Right cardiac atrium (tissue), 5 donors: ENCODE data around the gene TAS2R50. TPM values are rescaled to one million over a fixed set of nuclear protein-coding genes. Genes with fewer than 3 reads are reported as not detected.
"Not testable (repeated sequence)": the region's sequence is repeated elsewhere in the genome, so short reads cannot be mapped to it uniquely, and the experiment has no call there.

Experiments used
- ATAC-seq, 2 donors: fragments of 200-7000 bp; cut with Tn5 transposase; one replicate each; pipeline versions ENCODE4 v1.8.0 to v1.9.1; 2020; ENCODE audit warnings: moderate library complexity in 2 of 2, mild to moderate bottlenecking in 1 of 2
- DNase-seq, 3 donors: peaks; one replicate each; pipeline ENCODE4 v3.0.0-alpha.2; 2020
- H3K27ac ChIP-seq: one replicate; pipeline ENCODE4 v1.5.1; 2013; ENCODE audit warnings: mild to moderate bottlenecking, low read length, control low read depth, moderate library complexity
- H3K27me3 ChIP-seq: one replicate; pipeline ENCODE4 v1.6.1; 2013; ENCODE audit not compliant: control insufficient read depth, insufficient read depth
- H3K4me1 ChIP-seq: one replicate; pipeline ENCODE4 v1.6.1; 2013; ENCODE audit warnings: low read length; ENCODE audit not compliant: control insufficient read depth, insufficient read depth
- H3K4me3 ChIP-seq: one replicate; pipeline ENCODE4 v1.5.1; 2013; ENCODE audit warnings: low read length, control low read depth
- H3K9me3 ChIP-seq: one replicate; pipeline ENCODE4 v1.6.1; 2013; ENCODE audit warnings: low read length; ENCODE audit not compliant: control insufficient read depth
- WGBS: extraction: QIAGEN DNeasy Blood & Tissue Kit; methylation state at CpG from one replicate; pipeline ENCODE4 v1.1.7; 2013; 5-methylcytosine and 5-hydroxymethylcytosine counted together
- intact Hi-C, 4 donors: fragments of 100-400 bp; cut with DNase I; formaldehyde crosslinking; loops; one replicate each; pipeline versions ENCODE4 v1.11.0 to v1.14.0; 2022 to 2023
- long read RNA-seq, 4 donors: library from polyadenylated mRNA; unstranded; transcript quantifications; one replicate each; pipeline ENCODE4 v2.0.0, GENCODE V29; 2020 to 2021
- polyA plus RNA-seq: library from polyadenylated mRNA; stranded (reverse); fragments of 200-250 nt; gene quantifications from one replicate; pipeline ENCODE4 v1.2.3, GENCODE V29; 2013
- total RNA-seq, 4 donors: library from RNA; stranded (reverse); fragmentation: NEBNext Ultra II Directional; extraction: Animal tissue kit (Norgen Biotek cat#: 25700); gene quantifications; one replicate each; pipeline ENCODE4 v1.2.1, GENCODE V29; 2021
- donor health status: healthy with polysubstance abuse.
- donor health status: DM: no; HTN: yes; CAD: no.
- donor health status: DM: no; HTN: no; CAD: no.
- donor health status: DM: no; HTN: yes; CAD: no; lungs with severe emphysema.
- donor health status: DM: yes; HTN: yes; CAD: no.

TAS2R50 gene, protein sequence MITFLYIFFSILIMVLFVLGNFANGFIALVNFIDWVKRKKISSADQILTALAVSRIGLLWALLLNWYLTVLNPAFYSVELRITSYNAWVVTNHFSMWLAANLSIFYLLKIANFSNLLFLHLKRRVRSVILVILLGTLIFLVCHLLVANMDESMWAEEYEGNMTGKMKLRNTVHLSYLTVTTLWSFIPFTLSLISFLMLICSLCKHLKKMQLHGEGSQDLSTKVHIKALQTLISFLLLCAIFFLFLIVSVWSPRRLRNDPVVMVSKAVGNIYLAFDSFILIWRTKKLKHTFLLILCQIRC
- total RNA-seq, result 1 to 10 TPM in 1 of 4 donors, under 1 TPM in 3; 0.56 to 1.1 (median 0.74) TPM
- 0.09 TPM for polyA plus RNA-seq
- long read RNA-seq, donor 1, result 0 reads
- long read RNA-seq, donor 2, result 0 reads
- long read RNA-seq, donor 3, result 0 reads
- long read RNA-seq, donor 4, result 0 reads

GRCh38 chr12:10986812-10987211 is at the start of gene TAS2R50:
Gene TAS2R50 (minus strand): TSS chr12:10986912. CDS start chr12:10986860, 52 bp downstream.
- Histone ChIP-seq H3K4me3 (no peak within 1 kb of the TSS), H3K27ac (no peak within 1 kb of the TSS), H3K4me1 (peaks cover 2% of the 10 kb centered on the region), H3K9me3 (no peaks in the 10 kb centered on the region), H3K27me3 (no peaks in the 10 kb centered on the region)
- WGBS, result 48% methylated on average over 2 of the region's 2 CpGs
- DNase-seq (no peak), ATAC-seq (no peak)
- intact Hi-C loops, result no loop called here

GRCh38 chr12:11033959-11034358 is 47.2 kb upstream of the TAS2R50 start:
- H3K27me3 ChIP-seq, DNase-seq, H3K9me3 ChIP-seq, H3K27ac ChIP-seq, intact Hi-C loops, H3K4me1 ChIP-seq, H3K4me3 ChIP-seq, ATAC-seq: not testable (repeated sequence)
- WGBS, result no CpG with 5 or more reads among the region's 3 CpGs

GRCh38 chr12:11031307-11031706 is 44.6 kb upstream of the TAS2R50 start, which contains the start of gene TAS2R31:
Gene TAS2R31 (minus strand): TSS chr12:11031407. CDS start chr12:11031335, 72 bp downstream.
- Histone ChIP-seq H3K27me3 (no peaks in the 10 kb centered on the region), H3K9me3 (no peaks in the 10 kb centered on the region), H3K27ac (no peak within 1 kb of the TSS), H3K4me1 (peaks cover 2% of the 10 kb centered on the region), H3K4me3 (no peak within 1 kb of the TSS)
- ATAC-seq, result no peak
- intact Hi-C loops, result no loop called here
- 97% methylated on average over 6 of the region's 6 CpGs for WGBS
- no peak for DNase-seq

- no peak overlapping the region for H3K27ac ChIP-seq
- 93% methylated on average over 6 of the region's 6 CpGs for WGBS
- H3K27me3 ChIP-seq, result no peaks in the 10 kb centered on the region
- ATAC-seq (no peak), DNase-seq (no peak)
- H3K4me1 ChIP-seq, result peaks cover 2% of the 10 kb centered on the region
- no peaks in the 10 kb centered on the region for H3K9me3 ChIP-seq
- intact Hi-C loops, result no loop called here
- no peak overlapping the region for H3K4me3 ChIP-seq
These were observed 39.4 kb upstream of the TAS2R50 start for GRCh38 chr12:11026118-11026517.

GRCh38 chr12:11023387-11023786 is 36.7 kb upstream of the TAS2R50 start:
- peaks cover 2% of the 10 kb centered on the region for H3K4me1 ChIP-seq
- no peak overlapping the region for H3K4me3 ChIP-seq
- H3K27ac ChIP-seq, result no peak overlapping the region
- intact Hi-C loops, result no loop called here
- no peaks in the 10 kb centered on the region for H3K27me3 ChIP-seq
- 87% methylated on average over 2 of the region's 2 CpGs for WGBS
- no peaks in the 10 kb centered on the region for H3K9me3 ChIP-seq
- no peak for DNase-seq
- ATAC-seq, result no peak

GRCh38 chr12:11022520-11022919 is 35.8 kb upstream of the TAS2R50 start, which contains the start of gene TAS2R19:
Gene TAS2R19 (minus strand): TSS chr12:11022620. CDS start chr12:11022571, 49 bp downstream.
- ATAC-seq (no peak), DNase-seq (no peak)
- H3K4me3 ChIP-seq, result no peak within 1 kb of the TSS
- intact Hi-C loops, result no loop called here
- H3K27me3 ChIP-seq, result no peaks in the 10 kb centered on the region
- no peaks in the 10 kb centered on the region for H3K9me3 ChIP-seq
- H3K4me1 ChIP-seq, result no peaks in the 10 kb centered on the region
- H3K27ac ChIP-seq, result no peak within 1 kb of the TSS
- 94% methylated on average over 1 of the region's 1 CpG for WGBS

DNA sequence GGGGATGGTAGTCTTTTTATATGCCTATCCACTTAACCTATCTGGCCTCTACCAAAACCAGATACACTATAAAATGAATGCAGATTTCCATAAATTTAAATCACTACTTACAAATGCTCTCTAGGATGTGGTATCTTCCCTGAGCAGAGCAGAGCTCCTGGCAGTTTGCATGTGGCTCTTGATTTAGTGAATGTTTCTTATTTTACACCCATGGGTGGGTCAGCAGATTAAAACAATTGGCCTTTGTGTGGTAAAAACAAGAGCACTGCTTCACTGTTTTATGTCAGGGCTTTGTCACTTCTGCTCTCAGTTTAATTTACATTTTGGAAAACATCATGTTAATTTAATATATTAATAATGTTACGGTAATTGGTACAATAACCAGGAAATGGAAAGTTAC is 30.2 kb upstream of the TAS2R50 start:
- H3K27ac ChIP-seq, result no peak overlapping the region
- H3K4me3 ChIP-seq, result no peak overlapping the region
- no peak for DNase-seq
- no peaks in the 10 kb centered on the region for H3K4me1 ChIP-seq
- no peak for ATAC-seq
- intact Hi-C loops, result loop anchor here in 2 of 4 donors (5.0 to 10.0 kb wide), 2 partner anchors 55 to 58 kb away; no protein-coding TSS in a partner anchor
- no peaks in the 10 kb centered on the region for H3K9me3 ChIP-seq
- H3K27me3 ChIP-seq, result no peaks in the 10 kb centered on the region
- WGBS, result 88% methylated on average over 1 of the region's 1 CpG

DNA sequence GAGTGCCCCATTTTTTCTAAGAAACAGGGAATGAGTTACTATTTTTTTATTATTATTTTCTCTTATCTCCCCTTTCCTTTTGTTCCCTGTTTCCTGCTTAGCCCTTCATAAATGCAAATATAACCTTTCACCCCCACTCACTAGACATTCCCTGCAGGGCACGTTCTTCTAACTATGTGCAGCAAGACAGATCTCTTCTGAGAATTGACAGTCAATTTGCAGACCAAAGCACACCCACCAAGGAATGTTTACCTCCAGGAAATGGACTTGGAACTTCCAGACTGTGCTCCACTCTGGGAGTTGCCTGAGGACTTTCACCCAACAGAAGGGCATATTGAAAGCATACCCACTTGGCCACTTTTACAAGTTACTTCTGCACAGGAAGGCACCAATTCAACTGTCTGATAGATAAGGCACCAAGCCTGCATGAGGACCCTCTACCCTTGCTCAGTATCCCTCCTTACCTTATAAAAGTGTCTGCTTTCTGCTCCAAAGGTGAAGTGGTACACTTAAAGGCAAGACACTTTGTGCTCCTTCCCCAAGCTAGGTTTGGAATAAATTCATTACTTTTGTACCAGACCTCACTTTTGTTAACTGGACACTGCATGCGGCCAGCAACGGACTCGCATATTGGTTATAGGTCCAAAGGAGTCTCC is 29.2 kb upstream of the TAS2R50 start:
- Histone ChIP-seq H3K27me3 (no peaks in the 10 kb centered on the region), H3K4me3 (no peak overlapping the region), H3K4me1 (no peaks in the 10 kb centered on the region), H3K27ac (no peak overlapping the region), H3K9me3 (no peaks in the 10 kb centered on the region)
- intact Hi-C loops, result loop anchor here in 2 of 4 donors (5.0 to 10.0 kb wide), 2 partner anchors 56 to 59 kb away; no protein-coding TSS in a partner anchor
- 85% methylated on average over 4 of the region's 4 CpGs for WGBS
- ATAC-seq, result peak in 1 of 2 donors; percentile 14
- DNase-seq, result no peak

DNA sequence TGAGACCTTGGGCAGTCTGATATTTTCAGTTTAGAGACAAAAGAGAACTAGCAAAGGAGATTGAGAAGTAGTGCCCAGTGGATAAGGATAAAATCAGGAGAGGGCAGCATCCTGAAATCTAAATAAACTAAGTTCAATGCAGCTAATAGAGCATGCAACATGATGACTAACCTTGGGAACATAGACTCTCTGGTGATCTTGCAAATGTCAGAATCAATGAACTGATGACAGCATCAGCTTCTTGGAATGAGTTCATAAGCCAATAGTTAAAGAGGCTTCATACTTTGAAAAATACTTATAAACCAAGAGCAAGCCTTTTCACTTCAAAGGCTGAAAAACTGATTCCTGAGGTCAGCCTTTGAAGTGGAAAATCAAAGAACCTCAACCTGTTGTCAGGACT is 27.5 kb upstream of the TAS2R50 start:
- H3K4me1 ChIP-seq, result no peaks in the 10 kb centered on the region
- no peaks in the 10 kb centered on the region for H3K9me3 ChIP-seq
- no peak overlapping the region for H3K27ac ChIP-seq
- no peak overlapping the region for H3K4me3 ChIP-seq
- no peak for ATAC-seq
- intact Hi-C loops, result loop anchor here in 1 of 4 donors (10.0 kb wide), 1 partner anchor 61 kb away; no protein-coding TSS in a partner anchor
- DNase-seq, result no peak
- H3K27me3 ChIP-seq, result no peaks in the 10 kb centered on the region

GRCh38 chr12:11007608-11008007 is 20.9 kb upstream of the TAS2R50 start:
- no peaks in the 10 kb centered on the region for H3K9me3 ChIP-seq
- 98% methylated on average over 1 of the region's 1 CpG for WGBS
- H3K27ac ChIP-seq, result no peak overlapping the region
- no peaks in the 10 kb centered on the region for H3K27me3 ChIP-seq
- no peak for ATAC-seq
- H3K4me3 ChIP-seq, result no peak overlapping the region
- no peaks in the 10 kb centered on the region for H3K4me1 ChIP-seq
- DNase-seq, result no peak
- intact Hi-C loops, result no loop called here

DNA sequence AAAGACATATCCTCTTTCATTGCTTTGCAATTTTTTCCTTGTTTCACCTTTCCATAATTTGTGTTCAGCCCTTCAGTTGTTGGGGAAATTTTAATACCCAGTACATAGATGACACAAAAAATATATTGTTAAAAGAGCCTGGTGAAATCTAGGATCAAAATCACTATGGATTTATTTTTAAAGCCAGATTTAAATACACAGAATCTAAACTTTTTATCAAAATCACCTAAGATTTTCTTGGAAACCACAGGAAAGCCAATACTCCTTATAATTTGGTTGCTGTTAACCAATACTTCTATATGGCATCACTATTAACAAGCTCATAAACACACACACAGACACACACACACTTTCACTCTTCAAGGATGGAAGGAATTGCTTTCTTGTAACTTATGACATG is 11.5 kb upstream of the TAS2R50 start, which contains the start of gene TAS2R20:
Gene TAS2R20, minus strand, starts transcription at position 101 of the 400 bp plus-strand sequence. CDS start 429 bp downstream, outside the sequence.
- H3K27me3 ChIP-seq, result no peaks in the 10 kb centered on the region
- H3K4me1 ChIP-seq, result peaks cover 5% of the 10 kb centered on the region
- H3K27ac ChIP-seq, result no peak within 1 kb of the TSS
- no peak within 1 kb of the TSS for H3K4me3 ChIP-seq
- ATAC-seq, result no peak
- no peaks in the 10 kb centered on the region for H3K9me3 ChIP-seq
- DNase-seq, result no peak
- intact Hi-C loops, result no loop called here
